Body of pancreas (tissue), 4 donors: Measurements from ENCODE around the gene TRIM17. TPM values are rescaled to one million over a fixed set of nuclear protein-coding genes. Genes with fewer than 3 reads are reported as not detected.

Experiments
- ATAC-seq: fragments of 150-250 bp; one replicate; pipeline ENCODE4 v1.9.1; 2016
- DNase-seq, 4 donors: peaks; one replicate each; pipeline ENCODE4 v3.0.0-alpha.2; 2019
- H3K27ac ChIP-seq, 4 donors: fragments of 200-600 bp; sonication (generic); 1 replicate in 3 of 4; 2 replicates in 1 of 4; pipeline versions ENCODE4 v1.5.1 to v1.6.1; 2016 to 2019; ENCODE audit warnings: mild to moderate bottlenecking in 1 of 4, mixed read lengths in 1 of 4, moderate library complexity in 1 of 4
- H3K27me3 ChIP-seq, 2 donors: fragments of 200-600 bp; sonication (generic); one replicate each; pipeline ENCODE4 v1.6.0; 2016; ENCODE audit warnings: mild to moderate bottlenecking in 1 of 2
- H3K36me3 ChIP-seq, 2 donors: fragments of 200-600 bp; sonication (generic); replicated peaks in 1 of 2; 2 replicates each; pipeline ENCODE4 v1.5.1; 2016; ENCODE audit warnings: low read depth in 2 of 2; ENCODE audit not compliant: insufficient read depth in 1 of 2
- H3K4me1 ChIP-seq: fragments of 200-600 bp; sonication (generic); one replicate; pipeline ENCODE4 v1.6.0; 2016
- H3K4me3 ChIP-seq, 2 donors: fragments of 200-600 bp; sonication (generic); 1 replicate in 1 of 2; 2 replicates in 1 of 2; pipeline ENCODE4 v1.5.1; 2016 to 2019
- H3K9me3 ChIP-seq, 3 donors: fragments of 200-600 bp; sonication (generic); 1 replicate in 2 of 3; 2 replicates in 1 of 3; pipeline ENCODE4 v1.5.1; 2016
- CTCF ChIP-seq, 7 experiments: fragments of 450-650 bp in 4 of 7; fragments of 200-600 bp in 3 of 7; sonication (generic) in 3 of 7; IDR thresholded peaks; one replicate each; pipeline ENCODE4 v1.5.1; 2016 to 2019; ENCODE audit warnings: antibody characterized with exemption in 7 of 7
- POLR2A ChIP-seq, 3 donors: fragments of 450-650 bp; IDR thresholded peaks; one replicate each; pipeline ENCODE4 v1.6.1; 2016; ENCODE audit warnings: antibody characterized with exemption in 3 of 3, mild to moderate bottlenecking in 2 of 3
- WGBS, 2 donors: methylation state at CpG; one replicate each; pipeline ENCODE4 v1.1.5; 2017; 5-methylcytosine and 5-hydroxymethylcytosine counted together
- intact Hi-C: fragments of 100-400 bp; cut with DNase I; formaldehyde crosslinking; loops from one replicate; pipeline ENCODE4 v1.15.1; 2023
- total RNA-seq, 2 donors: library from RNA; depleted of rRNA; stranded (reverse); fragments of >200 nt; gene quantifications; one replicate each; pipeline ENCODE4 v1.1.0, GENCODE V29; 2016

The TRIM17 gene
- total RNA-seq, 2 donors from 2014 or later, result 1.0 TPM; not detected in 1

DNA sequence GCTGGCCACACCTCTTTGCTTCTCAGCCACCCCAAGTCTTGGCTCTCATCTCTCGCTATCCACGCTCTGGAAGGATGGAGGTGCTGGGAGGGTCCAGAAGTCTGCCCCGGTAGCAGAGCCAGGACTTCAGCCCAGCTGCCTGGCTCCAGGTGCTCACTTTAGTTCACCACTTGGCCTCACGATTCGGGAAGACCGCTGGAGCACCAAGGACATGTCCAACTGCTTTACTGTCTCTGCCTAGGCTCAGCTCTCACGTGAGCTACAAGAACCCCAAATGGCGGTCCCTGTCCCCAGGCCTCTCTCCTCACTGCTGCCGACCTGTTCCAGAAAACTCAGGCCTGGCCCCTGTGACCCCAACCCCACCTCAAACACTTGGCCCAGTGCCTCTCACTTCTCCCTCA, 13.4 kb downstream of the TRIM17 start:
- DNase-seq (no peak), ATAC-seq (no peak)
- intact Hi-C loops, result no loop called here
- peaks cover 0 to 4% of the 10 kb centered on the region in 2 donors for H3K36me3 ChIP-seq
- H3K4me1 ChIP-seq, result peaks cover 37% of the 10 kb centered on the region
- no peak for TF ChIP-seq POLR2A (IDR thresholded peaks at IDR 0.05)
- no peak for TF ChIP-seq CTCF (IDR thresholded peaks at IDR 0.05)
- no peaks in the 10 kb centered on the region for H3K9me3 ChIP-seq
- no peaks in the 10 kb centered on the region for H3K27me3 ChIP-seq
- H3K27ac ChIP-seq, result no peak overlapping the region
- H3K4me3 ChIP-seq, result no peak overlapping the region
- WGBS, 2 donors, result 94 to 95% methylated on average over 5 to 6 of the region's 9 CpGs

GRCh38 chr1:228402641-228403025, 14.0 kb downstream of the TRIM17 start:
- H3K27me3 ChIP-seq, result no peaks in the 10 kb centered on the region
- WGBS, 2 donors, result 90 to 93% methylated on average over 5 of the region's 5 CpGs
- intact Hi-C loops, result no loop called here
- no peaks in the 10 kb centered on the region for H3K9me3 ChIP-seq
- no peak overlapping the region for H3K4me3 ChIP-seq
- H3K36me3 ChIP-seq, result peaks cover 0 to 4% of the 10 kb centered on the region in 2 donors
- no peak overlapping the region for H3K27ac ChIP-seq
- TF ChIP-seq CTCF (IDR thresholded peaks at IDR 0.05) (no peak), POLR2A (IDR thresholded peaks at IDR 0.05) (no peak)
- H3K4me1 ChIP-seq, result peaks cover 35% of the 10 kb centered on the region
- DNase-seq (no peak), ATAC-seq (no peak)

DNA sequence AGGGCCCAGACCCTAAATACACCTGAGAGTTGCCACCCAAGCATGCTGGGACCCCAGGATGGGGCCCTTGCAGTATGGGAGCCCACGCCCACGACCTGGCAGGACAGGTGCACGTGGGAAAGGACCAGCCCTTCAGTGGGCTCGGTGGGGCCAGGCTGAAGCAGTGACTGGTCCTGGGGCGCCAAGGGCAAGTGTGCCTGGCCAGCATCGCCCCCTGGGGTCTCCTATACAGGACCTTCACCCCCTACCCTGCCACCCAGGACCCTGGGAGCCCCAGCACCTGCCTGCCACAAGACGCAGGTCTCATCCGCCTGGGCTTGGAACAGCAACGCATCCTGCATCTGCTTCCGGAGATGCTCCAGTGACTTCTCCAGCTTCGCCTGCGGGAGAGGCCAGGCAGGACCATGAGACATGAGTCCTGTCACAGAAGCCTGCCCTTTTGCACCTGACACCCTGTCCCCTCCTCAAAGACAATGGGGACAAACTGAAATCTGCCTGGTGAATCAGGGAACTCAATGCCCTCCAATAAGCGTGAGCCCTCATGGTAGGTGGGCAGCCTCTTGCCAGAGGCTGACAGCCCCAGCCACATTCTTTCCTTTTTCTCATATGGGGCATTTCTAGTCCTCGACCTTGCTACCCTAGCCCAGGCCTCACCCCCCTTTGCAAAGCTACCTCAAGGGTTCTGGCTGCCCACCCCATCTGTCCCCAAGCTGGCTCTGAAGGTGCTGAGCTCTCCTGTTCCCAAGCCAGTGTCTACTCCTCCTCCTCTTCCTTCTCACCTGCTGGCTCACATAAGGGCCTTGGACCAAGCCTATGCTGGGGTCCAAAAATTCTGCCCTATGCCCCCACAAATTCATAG, 14.7 kb downstream of the TRIM17 start:
- 95 to 97% methylated on average over 6 to 14 of the region's 14 CpGs for WGBS, 2 donors
- Histone ChIP-seq H3K9me3 (no peaks in the 10 kb centered on the region), H3K36me3 (peaks cover 0 to 4% of the 10 kb centered on the region in 2 donors), H3K27ac (no peak overlapping the region), H3K4me3 (no peak overlapping the region), H3K4me1 (peaks cover 29% of the 10 kb centered on the region), H3K27me3 (no peaks in the 10 kb centered on the region)
- TF ChIP-seq CTCF (IDR thresholded peaks at IDR 0.05) (no peak), POLR2A (IDR thresholded peaks at IDR 0.05) (no peak)
- intact Hi-C loops, result no loop called here
- ATAC-seq (no peak), DNase-seq (no peak)

DNA sequence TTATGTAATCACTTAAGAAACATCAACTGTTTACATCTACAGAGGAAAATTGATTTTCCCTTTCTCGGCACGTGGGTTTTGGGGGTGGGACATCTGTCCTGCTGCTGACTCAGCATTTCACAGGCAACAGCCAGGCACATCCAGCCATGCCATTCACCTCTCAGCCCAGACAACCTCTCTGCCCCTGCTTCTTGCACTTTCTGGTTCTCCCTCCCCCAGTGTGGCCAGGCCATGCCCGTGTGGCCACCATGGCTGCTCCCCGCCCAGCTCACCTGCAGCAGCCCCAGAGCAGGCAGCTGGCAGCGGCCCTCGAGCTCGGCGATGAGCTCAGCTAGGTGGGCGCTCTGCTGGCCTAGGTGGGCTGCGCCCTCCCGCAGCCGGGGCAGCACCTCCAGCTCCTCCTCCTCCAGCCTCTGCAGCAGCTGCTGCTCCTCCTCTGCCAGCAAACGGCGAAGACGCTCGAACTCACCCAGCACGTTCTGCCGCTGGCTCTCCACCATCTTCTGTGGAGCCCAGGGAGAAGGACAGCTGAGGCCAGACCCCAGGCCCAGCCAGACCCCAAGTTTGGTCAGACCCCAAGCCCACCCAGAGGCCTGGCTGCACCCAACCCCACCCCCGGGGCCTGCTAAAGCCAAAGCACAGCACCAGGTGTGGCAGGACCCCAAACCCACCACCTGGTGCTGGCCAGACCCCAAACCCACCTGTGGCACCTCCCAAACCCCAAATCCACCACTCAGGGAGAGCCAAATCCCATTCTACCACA, 15.8 kb downstream of the TRIM17 start:
- no peak for DNase-seq
- 81 to 84% methylated on average over 7 to 19 of the region's 19 CpGs for WGBS, 2 donors
- no peaks in the 10 kb centered on the region for H3K27me3 ChIP-seq
- no peaks in the 10 kb centered on the region for H3K9me3 ChIP-seq
- peaks cover 26% of the 10 kb centered on the region for H3K4me1 ChIP-seq
- no peak for ATAC-seq
- no peak for TF ChIP-seq POLR2A (IDR thresholded peaks at IDR 0.05)
- TF ChIP-seq CTCF (IDR thresholded peaks at IDR 0.05), result no peak
- intact Hi-C loops, result no loop called here
- H3K36me3 ChIP-seq, result peaks cover 0 to 10% of the 10 kb centered on the region in 2 donors
- H3K27ac ChIP-seq, result no peak overlapping the region
- no peak overlapping the region for H3K4me3 ChIP-seq
